ENCODE measurements around the gene FAM174B.
A peak's percentile ranks its signal among the peaks of the same experiment; 100 is the strongest.

Gene FAM174B

GRCh38 chr15:92621972-92622533, 33.5 kb downstream of the FAM174B start:
- Histone ChIP-seq H3K18ac (ENCODE audit: low read length) (no peak overlapping the region), H3K9ac (ENCODE audit: low read length) (no peak overlapping the region), H3K4me2 (ENCODE audit: low read length) (no peak overlapping the region), H3K23ac (ENCODE audit: low read length) (no peak overlapping the region), H3K27me3 (ENCODE audit: insufficient read depth, low read length, poor library complexity) (no peaks in the 10 kb centered on the region), H3K79me1 (ENCODE audit: low read length) (peaks cover 16% of the 10 kb centered on the region), H3K56ac (ENCODE audit: low read length) (no peak overlapping the region), H3K4me3 (ENCODE audit: low read length) (no peak overlapping the region), H3K4me1 (ENCODE audit: control insufficient read depth, low read depth, low read length) (peaks cover 4% of the 10 kb centered on the region), H3K4ac (ENCODE audit: low read depth, low read length) (no peak overlapping the region), H4K5ac (ENCODE audit: low read length) (no peak overlapping the region), H4K8ac (ENCODE audit: low read depth, low read length) (no peak overlapping the region), H3K27ac (ENCODE audit: low read depth, low read length) (no peak overlapping the region), H3K79me2 (ENCODE audit: control insufficient read depth, insufficient read depth, low read length) (peaks cover 17% of the 10 kb centered on the region), H2BK5ac (ENCODE audit: low read length) (no peak overlapping the region), H2BK120ac (ENCODE audit: low read depth, low read length) (no peak overlapping the region), H2AK5ac (ENCODE audit: low read length) (no peak overlapping the region), H3K36me3 (ENCODE audit: control insufficient read depth, insufficient read depth, low read length) (no peaks in the 10 kb centered on the region), H2BK15ac (replicated peaks; ENCODE audit: low read depth) (no peak overlapping the region)
- DNase-seq = no peak
- WGBS (ENCODE audit: extremely low coverage, insufficient coverage, low lambda C conversion rate) = no CpG with 5 or more reads among the region's 19 CpGs

- H3K4me1 ChIP-seq (ENCODE audit: control insufficient read depth, low read depth, low read length) = peaks cover 4% of the 10 kb centered on the region
- no peak overlapping the region for H3K9ac ChIP-seq (ENCODE audit: low read length)
- no peak overlapping the region for H3K4me3 ChIP-seq (ENCODE audit: low read length)
- H3K23ac ChIP-seq (ENCODE audit: low read length) = no peak overlapping the region
- H2BK120ac ChIP-seq (ENCODE audit: low read depth, low read length) = no peak overlapping the region
- no peak overlapping the region for H2BK15ac ChIP-seq (replicated peaks; ENCODE audit: low read depth)
- H3K4me2 ChIP-seq (ENCODE audit: low read length) = no peak overlapping the region
- no peaks in the 10 kb centered on the region for H3K27me3 ChIP-seq (ENCODE audit: insufficient read depth, low read length, poor library complexity)
- peaks cover 17% of the 10 kb centered on the region for H3K79me2 ChIP-seq (ENCODE audit: control insufficient read depth, insufficient read depth, low read length)
- H3K27ac ChIP-seq (ENCODE audit: low read depth, low read length) = no peak overlapping the region
- no peak overlapping the region for H3K4ac ChIP-seq (ENCODE audit: low read depth, low read length)
- DNase-seq = no peak
- no peak overlapping the region for H3K18ac ChIP-seq (ENCODE audit: low read length)
- H2AK5ac ChIP-seq (ENCODE audit: low read length) = no peak overlapping the region
- no peak overlapping the region for H2BK5ac ChIP-seq (ENCODE audit: low read length)
- WGBS (ENCODE audit: extremely low coverage, insufficient coverage, low lambda C conversion rate) = no CpG with 5 or more reads among the region's 5 CpGs
- H3K56ac ChIP-seq (ENCODE audit: low read length) = no peak overlapping the region
- peaks cover 16% of the 10 kb centered on the region for H3K79me1 ChIP-seq (ENCODE audit: low read length)
- H4K8ac ChIP-seq (ENCODE audit: low read depth, low read length) = no peak overlapping the region
- H4K5ac ChIP-seq (ENCODE audit: low read length) = no peak overlapping the region
- no peaks in the 10 kb centered on the region for H3K36me3 ChIP-seq (ENCODE audit: control insufficient read depth, insufficient read depth, low read length)
These were observed 34.6 kb downstream of the FAM174B start for GRCh38 chr15:92620991-92621390.

- DNase-seq = no peak
- Histone ChIP-seq H3K23ac (ENCODE audit: low read length) (no peak overlapping the region), H3K79me1 (ENCODE audit: low read length) (peaks cover 14% of the 10 kb centered on the region), H3K79me2 (ENCODE audit: control insufficient read depth, insufficient read depth, low read length) (peaks cover 16% of the 10 kb centered on the region), H4K8ac (ENCODE audit: low read depth, low read length) (no peak overlapping the region), H3K56ac (ENCODE audit: low read length) (no peak overlapping the region), H3K27ac (ENCODE audit: low read depth, low read length) (no peak overlapping the region), H3K27me3 (ENCODE audit: insufficient read depth, low read length, poor library complexity) (no peaks in the 10 kb centered on the region), H3K4me1 (ENCODE audit: control insufficient read depth, low read depth, low read length) (no peaks in the 10 kb centered on the region), H4K5ac (ENCODE audit: low read length) (no peak overlapping the region), H2BK120ac (ENCODE audit: low read depth, low read length) (no peak overlapping the region), H3K4me2 (ENCODE audit: low read length) (no peak overlapping the region), H3K9ac (ENCODE audit: low read length) (no peak overlapping the region), H2BK15ac (replicated peaks; ENCODE audit: low read depth) (no peak overlapping the region), H3K4me3 (ENCODE audit: low read length) (no peak overlapping the region), H3K18ac (ENCODE audit: low read length) (no peak overlapping the region), H2AK5ac (ENCODE audit: low read length) (no peak overlapping the region), H2BK5ac (ENCODE audit: low read length) (no peak overlapping the region), H3K36me3 (ENCODE audit: control insufficient read depth, insufficient read depth, low read length) (no peaks in the 10 kb centered on the region), H3K4ac (ENCODE audit: low read depth, low read length) (no peak overlapping the region)
- WGBS (ENCODE audit: extremely low coverage, insufficient coverage, low lambda C conversion rate) = no CpG with 5 or more reads among the region's 12 CpGs
These were observed 36.2 kb downstream of the FAM174B start for GRCh38 chr15:92619145-92620101.

- H3K27ac ChIP-seq (ENCODE audit: low read depth, low read length) = no peak overlapping the region
- H3K4me1 ChIP-seq (ENCODE audit: control insufficient read depth, low read depth, low read length) = no peaks in the 10 kb centered on the region
- H4K8ac ChIP-seq (ENCODE audit: low read depth, low read length) = no peak overlapping the region
- no peak overlapping the region for H2BK120ac ChIP-seq (ENCODE audit: low read depth, low read length)
- DNase-seq = peak; percentile 55
- WGBS (ENCODE audit: extremely low coverage, insufficient coverage, low lambda C conversion rate) = no CpG with 5 or more reads among the region's 22 CpGs
- no peak overlapping the region for H3K23ac ChIP-seq (ENCODE audit: low read length)
- peaks cover 9% of the 10 kb centered on the region for H3K79me2 ChIP-seq (ENCODE audit: control insufficient read depth, insufficient read depth, low read length)
- H3K4me2 ChIP-seq (ENCODE audit: low read length) = no peak overlapping the region
- no peak overlapping the region for H4K5ac ChIP-seq (ENCODE audit: low read length)
- no peak overlapping the region for H3K9ac ChIP-seq (ENCODE audit: low read length)
- no peak overlapping the region for H3K4ac ChIP-seq (ENCODE audit: low read depth, low read length)
- H3K18ac ChIP-seq (ENCODE audit: low read length) = no peak overlapping the region
- H3K4me3 ChIP-seq (ENCODE audit: low read length) = no peak overlapping the region
- no peak overlapping the region for H2AK5ac ChIP-seq (ENCODE audit: low read length)
- no peak overlapping the region for H2BK5ac ChIP-seq (ENCODE audit: low read length)
- no peaks in the 10 kb centered on the region for H3K27me3 ChIP-seq (ENCODE audit: insufficient read depth, low read length, poor library complexity)
- H3K56ac ChIP-seq (ENCODE audit: low read length) = peak overlapping the region; percentile 28
- H2BK15ac ChIP-seq (replicated peaks; ENCODE audit: low read depth) = no peak overlapping the region
- H3K36me3 ChIP-seq (ENCODE audit: control insufficient read depth, insufficient read depth, low read length) = peaks cover 2% of the 10 kb centered on the region
- H3K79me1 ChIP-seq (ENCODE audit: low read length) = peaks cover 9% of the 10 kb centered on the region
These were observed 37.7 kb downstream of the FAM174B start for GRCh38 chr15:92617549-92618520.

- no peak overlapping the region for H2BK120ac ChIP-seq (ENCODE audit: low read depth, low read length)
- peaks cover 5% of the 10 kb centered on the region for H3K79me1 ChIP-seq (ENCODE audit: low read length)
- peak overlapping the region; percentile 39 for H3K56ac ChIP-seq (ENCODE audit: low read length)
- H3K4ac ChIP-seq (ENCODE audit: low read depth, low read length) = no peak overlapping the region
- H3K79me2 ChIP-seq (ENCODE audit: control insufficient read depth, insufficient read depth, low read length) = peaks cover 3% of the 10 kb centered on the region
- no peak overlapping the region for H4K5ac ChIP-seq (ENCODE audit: low read length)
- H3K9ac ChIP-seq (ENCODE audit: low read length) = no peak overlapping the region
- no peak overlapping the region for H3K23ac ChIP-seq (ENCODE audit: low read length)
- H3K4me3 ChIP-seq (ENCODE audit: low read length) = no peak overlapping the region
- H3K27me3 ChIP-seq (ENCODE audit: insufficient read depth, low read length, poor library complexity) = no peaks in the 10 kb centered on the region
- H3K4me2 ChIP-seq (ENCODE audit: low read length) = no peak overlapping the region
- no peak overlapping the region for H3K27ac ChIP-seq (ENCODE audit: low read depth, low read length)
- H2AK5ac ChIP-seq (ENCODE audit: low read length) = no peak overlapping the region
- no peak overlapping the region for H2BK5ac ChIP-seq (ENCODE audit: low read length)
- no peak overlapping the region for H4K8ac ChIP-seq (ENCODE audit: low read depth, low read length)
- no CpG with 5 or more reads among the region's 25 CpGs for WGBS (ENCODE audit: extremely low coverage, insufficient coverage, low lambda C conversion rate)
- H2BK15ac ChIP-seq (replicated peaks; ENCODE audit: low read depth) = no peak overlapping the region
- DNase-seq = no peak
- H3K18ac ChIP-seq (ENCODE audit: low read length) = no peak overlapping the region
- peaks cover 2% of the 10 kb centered on the region for H3K36me3 ChIP-seq (ENCODE audit: control insufficient read depth, insufficient read depth, low read length)
- H3K4me1 ChIP-seq (ENCODE audit: control insufficient read depth, low read depth, low read length) = no peaks in the 10 kb centered on the region
These were observed 38.7 kb downstream of the FAM174B start for GRCh38 chr15:92616621-92617548.

Measured in mesendoderm (in vitro differentiated cells).